ENCODE data around the gene NSD2.

GRCh38 chr4:1982124-1983052 is 111.2 kb downstream of the NSD2 start:
- TF ChIP-seq, protein P1, sequence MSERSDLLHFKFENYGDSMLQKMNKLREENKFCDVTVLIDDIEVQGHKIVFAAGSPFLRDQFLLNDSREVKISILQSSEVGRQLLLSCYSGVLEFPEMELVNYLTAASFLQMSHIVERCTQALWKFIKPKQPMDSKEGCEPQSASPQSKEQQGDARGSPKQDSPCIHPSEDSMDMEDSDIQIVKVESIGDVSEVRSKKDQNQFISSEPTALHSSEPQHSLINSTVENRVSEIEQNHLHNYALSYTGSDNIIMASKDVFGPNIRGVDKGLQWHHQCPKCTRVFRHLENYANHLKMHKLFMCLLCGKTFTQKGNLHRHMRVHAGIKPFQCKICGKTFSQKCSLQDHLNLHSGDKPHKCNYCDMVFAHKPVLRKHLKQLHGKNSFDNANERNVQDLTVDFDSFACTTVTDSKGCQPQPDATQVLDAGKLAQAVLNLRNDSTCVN (tag by site-specific recombination; optimal IDR thresholded peaks at IDR 0.05): no peak
- TF ChIP-seq ZSCAN30 (tag by site-specific recombination; IDR thresholded peaks at IDR 0.05) (no peak), ZFP37 (tag by site-specific recombination; IDR thresholded peaks at IDR 0.05) (no peak), CTCF (tag by site-specific recombination; IDR thresholded peaks at IDR 0.05) (no peak), IKZF3 (tag by site-specific recombination; IDR thresholded peaks at IDR 0.05) (no peak), ZNF555 (tag by site-specific recombination; conservative IDR thresholded peaks at IDR 0.05) (no peak), ZNF837 (tag by site-specific recombination; IDR thresholded peaks at IDR 0.05) (no peak), ZNF302 (tag by site-specific recombination; IDR thresholded peaks at IDR 0.05; ENCODE audit: low read depth) (no peak), ZNF366 (tag by site-specific recombination; conservative IDR thresholded peaks at IDR 0.05) (no peak), ZNF175 (tag by site-specific recombination; IDR thresholded peaks at IDR 0.05) (no peak)
